OCI-LY1 (cell line): ENCODE data around the gene SLC6A8.

Source experiments
- H2AFZ ChIP-seq: fragments of 200-600 bp; sonication (generic), shearing (Covaris generic); 2 replicates; pipeline ENCODE4 v1.6.0; 2014; ENCODE audit warnings: antibody characterized with exemption, mild to moderate bottlenecking, low read length
- H3F3A ChIP-seq: fragments of 200-600 bp; sonication (generic), shearing (Covaris generic); 2 replicates; pipeline ENCODE4 v1.6.0; 2014; ENCODE audit warnings: mild to moderate bottlenecking, antibody characterized with exemption, low read length, moderate library complexity; ENCODE audit not compliant: insufficient read depth
- H3K27ac ChIP-seq: fragments of 200-600 bp; sonication (generic); 2 replicates; pipeline ENCODE4 v1.5.1; 2014; ENCODE audit warnings: low read length, mixed run types, mild to moderate bottlenecking, low read depth; ENCODE audit not compliant: poor library complexity, severe bottlenecking
- H3K27me3 ChIP-seq: fragments of 200-600 bp; sonication (generic); 2 replicates; pipeline ENCODE4 v1.6.0; 2014; ENCODE audit warnings: antibody characterized with exemption, mild to moderate bottlenecking, low read length, moderate library complexity; ENCODE audit not compliant: insufficient read depth
- H3K36me3 ChIP-seq: fragments of 200-600 bp; sonication (generic); 2 replicates; pipeline ENCODE4 v1.6.1; 2014; ENCODE audit warnings: mild to moderate bottlenecking, antibody characterized with exemption, low read length, moderate library complexity, mixed read lengths; ENCODE audit not compliant: insufficient read depth
- H3K4me1 ChIP-seq: fragments of 200-600 bp; sonication (generic); 2 replicates; pipeline ENCODE4 v1.5.1; 2014; ENCODE audit warnings: mild to moderate bottlenecking, low read length, moderate library complexity; ENCODE audit not compliant: insufficient read depth, severe bottlenecking
- H3K4me2 ChIP-seq: fragments of 200-600 bp; sonication (generic), shearing (Covaris generic); 2 replicates; pipeline ENCODE4 v1.6.1; 2014; ENCODE audit warnings: low read length
- H3K4me3 ChIP-seq: fragments of 200-600 bp; sonication (generic); 2 replicates; pipeline ENCODE4 v1.5.1; 2014; ENCODE audit warnings: low read length, low read depth, mild to moderate bottlenecking, mixed read lengths; ENCODE audit not compliant: poor library complexity, severe bottlenecking
- H3K79me2 ChIP-seq: fragments of 200-600 bp; shearing (Covaris generic); 2 replicates; pipeline ENCODE4 v1.6.1; 2016; ENCODE audit warnings: mixed run types, low read length, mixed read lengths; ENCODE audit not compliant: insufficient read depth
- H3K9ac ChIP-seq: fragments of 200-600 bp; sonication (generic), shearing (Covaris generic); 2 replicates; pipeline ENCODE4 v1.6.1; 2014; ENCODE audit warnings: mild to moderate bottlenecking, low read length, mixed read lengths
- H3K9me2 ChIP-seq: fragments of 200-600 bp; sonication (generic), shearing (Covaris generic); 2 replicates; pipeline ENCODE4 v1.6.1; 2014; ENCODE audit warnings: low read depth, mild to moderate bottlenecking, low read length, mixed read lengths
- H3K9me3 ChIP-seq: fragments of 200-600 bp; shearing (Covaris generic); 2 replicates; pipeline ENCODE4 v1.6.1; 2014; ENCODE audit warnings: low read length, mixed read lengths
- H4K20me1 ChIP-seq: fragments of 200-600 bp; sonication (generic), shearing (Covaris generic); 2 replicates; pipeline ENCODE4 v1.6.0; 2016; ENCODE audit warnings: mild to moderate bottlenecking, low read length; ENCODE audit not compliant: insufficient read depth
- CTCF ChIP-seq: fragments of 200-600 bp; sonication (generic), shearing (Covaris generic); IDR thresholded peaks from 2 replicates; pipeline ENCODE4 v1.5.1; 2017; ENCODE audit warnings: mild to moderate bottlenecking, antibody characterized with exemption, low read length, moderate library complexity, mixed read lengths
- EZH2 ChIP-seq: fragments of 200-600 bp; sonication (generic), shearing (Covaris generic); IDR thresholded peaks from 2 replicates; pipeline ENCODE4 v1.8.0; 2017; ENCODE audit warnings: borderline replicate concordance, mixed run types, mild to moderate bottlenecking, antibody characterized with exemption, low read length, moderate library complexity, mixed read lengths

Gene SLC6A8

GRCh38 chrX:153723351-153724251, 35.9 kb downstream of the SLC6A8 start:
- no peak overlapping the region for H2AFZ ChIP-seq
- no peaks in the 10 kb centered on the region for H3F3A ChIP-seq
- H3K4me3 ChIP-seq: peak overlapping the region; percentile 91
- H3K36me3 ChIP-seq: peaks cover 28% of the 10 kb centered on the region
- no peaks in the 10 kb centered on the region for H3K9me2 ChIP-seq
- H3K4me1 ChIP-seq: peaks cover 42% of the 10 kb centered on the region
- peak overlapping the region; percentile 30 for H3K27ac ChIP-seq
- H3K9ac ChIP-seq: peak overlapping the region; percentile 85
- H4K20me1 ChIP-seq: no peaks in the 10 kb centered on the region
- TF ChIP-seq CTCF (peak; percentile 51), EZH2 (no peak)
- H3K79me2 ChIP-seq: no peaks in the 10 kb centered on the region
- peak overlapping the region; percentile 80 for H3K4me2 ChIP-seq
- no peaks in the 10 kb centered on the region for H3K9me3 ChIP-seq
- H3K27me3 ChIP-seq: no peaks in the 10 kb centered on the region

- Histone ChIP-seq H3K36me3 (peaks cover 19% of the 10 kb centered on the region), H3K27ac (peak within 1 kb of the TSS; percentile 76), H4K20me1 (no peaks in the 10 kb centered on the region), H3K79me2 (no peaks in the 10 kb centered on the region), H3K4me1 (peaks cover 42% of the 10 kb centered on the region), H2AFZ (no peak within 1 kb of the TSS), H3K9ac (peak within 1 kb of the TSS; percentile 85), H3K4me3 (peak within 1 kb of the TSS; percentile 91), H3K9me2 (no peaks in the 10 kb centered on the region), H3K4me2 (peak within 1 kb of the TSS; percentile 81), H3K9me3 (no peaks in the 10 kb centered on the region), H3K27me3 (no peaks in the 10 kb centered on the region), H3F3A (no peaks in the 10 kb centered on the region)
- no peak for TF ChIP-seq CTCF
Measured at GRCh38 chrX:153724252-153725038, 36.7 kb downstream of the SLC6A8 start, which contains the start of the genes ABCD1 and BCAP31. Gene ABCD1, plus strand, starts transcription at chrX:153724856. Its CDS starts 411 bp downstream, at chrX:153725267. Gene BCAP31, minus strand, starts transcription at chrX:153724387. Its CDS starts 1,143 bp downstream, at chrX:153723244.

- peak overlapping the region; percentile 91 for H3K4me3 ChIP-seq
- H3K79me2 ChIP-seq: no peaks in the 10 kb centered on the region
- peak overlapping the region; percentile 81 for H3K4me2 ChIP-seq
- peak overlapping the region; percentile 76 for H3K27ac ChIP-seq
- H4K20me1 ChIP-seq: no peaks in the 10 kb centered on the region
- no peaks in the 10 kb centered on the region for H3K9me2 ChIP-seq
- H3F3A ChIP-seq: no peaks in the 10 kb centered on the region
- peak overlapping the region; percentile 65; the same call in 1 of the 2 replicates for H3K9ac ChIP-seq
- H3K27me3 ChIP-seq: no peaks in the 10 kb centered on the region
- TF ChIP-seq CTCF: no peak
- TF ChIP-seq EZH2: no peak
- H3K36me3 ChIP-seq: peaks cover 13% of the 10 kb centered on the region; the same call in 1 of the 2 replicates
- peaks cover 42% of the 10 kb centered on the region for H3K4me1 ChIP-seq
- no peak overlapping the region for H2AFZ ChIP-seq
- no peaks in the 10 kb centered on the region for H3K9me3 ChIP-seq
Measured at GRCh38 chrX:153725039-153725831, 37.5 kb downstream of the SLC6A8 start.
